CD4-positive, alpha-beta T cell treated with Interleukin-17A for 4 hours (primary cell): ENCODE results near the gene LRP1.

Source experiments
- DNase-seq: peaks from one replicate; pipeline ENCODE4 v3.0.0-alpha.2; 2020; ENCODE audit warnings: mixed read lengths

The LRP1 gene

DNA sequence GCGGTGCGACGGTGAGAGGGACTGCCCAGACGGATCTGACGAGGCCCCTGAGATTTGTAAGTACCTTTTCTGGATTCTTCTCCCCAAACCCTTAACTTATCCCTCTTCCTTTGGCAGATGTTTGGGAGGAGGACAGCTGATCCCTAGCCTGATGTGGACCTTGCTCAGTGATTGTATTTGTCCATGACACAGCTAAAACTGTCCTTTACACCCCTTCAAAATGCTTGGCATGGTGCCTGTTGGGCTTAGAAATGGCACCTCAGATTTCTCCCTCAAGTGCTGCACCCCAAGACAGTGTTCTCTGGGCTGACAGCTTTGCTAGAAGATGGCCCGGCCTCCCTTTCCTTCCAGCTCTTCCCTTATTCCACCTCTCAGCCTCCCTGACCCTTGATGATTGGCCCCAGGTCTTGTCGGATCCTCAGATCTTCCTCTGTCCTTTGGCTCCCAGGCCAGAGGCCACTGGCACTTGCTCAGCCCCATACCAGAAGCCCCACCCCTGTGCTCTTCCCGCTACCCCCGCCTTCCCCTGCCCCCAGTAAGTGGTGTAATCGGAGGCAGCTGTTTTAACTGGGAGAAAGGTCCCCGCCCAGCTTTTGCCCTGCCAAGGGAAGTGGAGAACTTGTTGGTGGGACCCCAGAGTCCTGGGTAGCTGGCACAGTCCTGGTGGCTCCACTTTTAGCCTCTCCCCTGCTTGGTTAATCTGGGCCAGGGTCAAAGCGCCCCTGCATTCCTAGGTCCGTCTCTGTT, 10.4 kb downstream of the LRP1 start:
- no peak for DNase-seq

DNA sequence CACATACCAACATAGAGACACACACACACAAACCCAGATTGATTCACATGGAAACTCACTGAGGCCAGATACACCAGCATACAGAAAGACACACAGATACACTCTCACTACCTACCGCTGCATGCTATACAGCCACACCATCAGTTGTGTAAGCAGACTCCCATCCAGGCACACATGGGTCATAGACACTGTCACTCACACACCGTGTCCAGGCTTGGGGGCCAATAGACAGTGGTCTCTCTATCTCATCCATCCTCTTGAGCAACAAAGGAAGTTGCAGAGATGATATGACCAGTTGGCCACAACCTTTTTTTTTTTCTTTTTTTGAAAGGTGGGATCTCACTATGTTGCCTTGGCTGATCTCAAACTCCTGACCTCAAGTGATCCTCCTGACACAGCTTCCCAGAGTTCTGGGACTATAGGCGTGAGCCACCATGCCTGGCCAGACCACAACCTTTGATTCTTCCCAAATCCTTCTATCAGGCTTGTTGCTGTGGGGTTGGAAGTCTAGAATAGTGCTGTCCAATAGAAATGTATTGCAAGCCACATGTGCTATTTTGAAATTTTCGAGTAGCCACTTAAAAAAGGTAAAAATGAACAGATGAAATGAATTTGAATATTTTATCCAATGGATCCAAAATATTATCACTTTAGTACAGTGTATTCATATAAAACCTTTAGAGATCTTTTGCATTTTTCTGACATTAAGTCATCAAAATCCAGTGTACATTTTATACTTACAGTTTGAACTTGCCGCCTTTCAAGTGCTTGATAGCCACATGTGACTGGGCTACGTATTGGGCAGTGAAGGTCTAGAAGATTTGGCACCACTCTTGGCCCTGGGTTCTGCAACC, 11.7 kb downstream of the LRP1 start:
- DNase-seq = no peak

DNA sequence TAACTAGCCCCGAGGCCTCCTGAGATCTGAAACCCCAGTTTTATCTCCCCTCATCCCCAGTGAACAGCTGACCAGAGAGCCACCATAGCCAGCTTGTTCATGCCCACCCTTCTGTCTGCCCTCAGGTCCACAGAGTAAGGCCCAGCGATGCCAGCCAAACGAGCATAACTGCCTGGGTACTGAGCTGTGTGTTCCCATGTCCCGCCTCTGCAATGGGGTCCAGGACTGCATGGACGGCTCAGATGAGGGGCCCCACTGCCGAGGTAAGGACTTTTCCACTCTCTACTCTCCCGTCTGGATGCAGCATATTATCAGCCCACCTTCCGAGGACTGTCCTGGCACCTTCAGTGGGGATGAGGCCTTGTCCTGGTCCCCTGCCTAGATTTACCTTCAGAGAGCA, 13.0 kb downstream of the LRP1 start:
- DNase-seq = no peak

DNA sequence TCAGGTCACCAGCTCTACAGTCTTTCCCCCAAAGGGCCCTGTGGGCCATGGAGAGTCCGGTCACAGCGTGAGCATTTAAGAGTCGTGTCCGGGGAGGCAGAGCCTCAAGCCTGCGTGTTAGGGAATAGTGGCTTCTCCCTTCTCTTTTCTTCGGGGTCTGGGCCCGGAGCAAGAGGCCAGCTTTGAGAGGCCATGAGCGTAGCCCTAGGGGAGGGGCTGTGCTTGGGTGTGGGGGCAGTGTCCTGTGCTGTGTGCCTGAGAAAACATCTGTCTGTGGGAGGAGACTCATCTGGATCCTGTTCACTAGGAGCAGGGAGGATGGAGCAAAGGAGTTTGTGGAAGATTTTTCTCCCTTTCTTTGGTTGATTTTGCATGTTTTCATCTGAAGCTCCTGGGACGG, 13.8 kb downstream of the LRP1 start:
- DNase-seq = no peak

DNA sequence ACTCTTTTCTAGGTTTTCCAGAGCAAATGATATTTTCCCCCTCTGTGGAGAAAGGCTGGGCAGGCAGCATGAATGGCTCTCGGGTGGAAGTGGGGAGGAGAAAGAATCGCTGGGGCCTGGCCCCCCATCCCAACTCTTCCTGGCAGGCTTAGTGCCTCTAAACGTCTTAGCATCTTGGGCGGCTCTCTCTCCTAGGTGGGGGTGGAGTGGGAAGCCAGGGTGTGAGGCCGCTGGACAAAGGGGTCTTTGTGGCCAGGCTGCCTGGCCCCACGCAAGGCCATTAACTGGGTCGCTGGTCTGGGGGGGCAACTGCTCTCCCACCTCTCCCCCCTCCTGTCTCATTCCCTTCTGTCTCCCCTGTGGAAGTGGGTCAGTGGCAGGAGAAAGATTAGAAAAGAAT, 14.4 kb downstream of the LRP1 start:
- DNase-seq = no peak

DNA sequence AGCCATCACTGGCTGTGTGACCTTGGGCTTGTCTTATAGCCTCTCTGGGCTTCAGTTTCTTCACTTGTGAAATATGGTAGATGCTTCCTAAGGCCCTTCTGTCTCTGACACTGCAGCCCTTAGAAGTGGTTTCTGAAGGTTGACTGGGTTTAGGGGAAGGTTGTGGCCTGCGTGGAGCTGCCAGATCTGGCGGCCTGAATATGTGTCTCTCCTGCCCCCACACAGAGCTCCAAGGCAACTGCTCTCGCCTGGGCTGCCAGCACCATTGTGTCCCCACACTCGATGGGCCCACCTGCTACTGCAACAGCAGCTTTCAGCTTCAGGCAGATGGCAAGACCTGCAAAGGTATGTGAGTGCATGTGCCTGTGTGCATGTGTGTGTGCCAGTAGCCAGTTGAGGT, 15.2 kb downstream of the LRP1 start:
- DNase-seq = no peak

DNA sequence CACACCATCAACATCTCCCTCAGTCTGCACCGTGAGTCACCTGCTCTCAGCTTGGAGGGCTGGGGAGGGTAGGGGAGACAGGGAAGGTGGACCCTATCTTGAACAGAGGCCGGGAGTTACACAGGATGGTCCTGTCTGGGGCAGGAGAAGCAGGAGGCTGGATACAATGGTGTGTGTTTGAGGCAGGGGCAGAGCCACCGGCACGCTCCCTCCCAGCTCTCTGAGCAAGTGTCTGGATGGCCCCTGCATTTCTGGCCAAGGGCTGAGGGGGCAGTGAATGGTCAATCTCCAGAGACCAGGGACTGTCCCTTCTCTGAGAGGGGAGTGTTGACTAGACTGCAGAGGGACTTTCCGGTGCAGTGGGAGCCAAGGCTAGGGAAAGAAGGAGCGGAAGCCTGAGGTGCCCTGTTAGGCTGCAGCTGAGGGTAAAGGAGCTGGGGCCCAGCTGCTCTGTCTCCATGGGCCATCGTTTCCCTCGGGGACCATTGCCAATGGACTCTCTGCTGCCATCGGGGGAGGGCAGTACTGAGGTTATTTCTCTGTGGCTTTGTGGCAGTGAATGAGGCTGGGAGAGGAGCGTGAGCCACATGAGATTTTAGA, 17.3 kb downstream of the LRP1 start:
- DNase-seq = no peak

DNA sequence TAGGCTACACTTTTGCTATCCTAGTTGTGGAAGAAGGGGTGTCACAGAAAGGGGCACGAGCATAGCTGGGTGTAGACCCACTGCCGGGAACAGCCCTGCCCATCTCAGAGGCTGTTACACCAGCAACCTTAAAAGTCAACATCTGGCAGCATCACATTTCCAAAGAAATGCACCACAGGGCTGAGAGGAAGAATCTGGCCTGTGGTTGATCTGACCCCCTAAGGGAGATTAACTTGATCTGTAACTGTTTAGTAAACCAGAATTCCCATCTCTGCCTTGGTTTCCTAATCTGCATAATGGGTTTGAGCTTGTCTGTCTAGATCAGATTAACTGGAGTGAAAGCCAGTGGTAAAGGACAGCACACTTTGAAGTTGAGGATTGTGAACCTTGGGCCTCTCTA, 17.8 kb downstream of the LRP1 start:
- DNase-seq = no peak

DNA sequence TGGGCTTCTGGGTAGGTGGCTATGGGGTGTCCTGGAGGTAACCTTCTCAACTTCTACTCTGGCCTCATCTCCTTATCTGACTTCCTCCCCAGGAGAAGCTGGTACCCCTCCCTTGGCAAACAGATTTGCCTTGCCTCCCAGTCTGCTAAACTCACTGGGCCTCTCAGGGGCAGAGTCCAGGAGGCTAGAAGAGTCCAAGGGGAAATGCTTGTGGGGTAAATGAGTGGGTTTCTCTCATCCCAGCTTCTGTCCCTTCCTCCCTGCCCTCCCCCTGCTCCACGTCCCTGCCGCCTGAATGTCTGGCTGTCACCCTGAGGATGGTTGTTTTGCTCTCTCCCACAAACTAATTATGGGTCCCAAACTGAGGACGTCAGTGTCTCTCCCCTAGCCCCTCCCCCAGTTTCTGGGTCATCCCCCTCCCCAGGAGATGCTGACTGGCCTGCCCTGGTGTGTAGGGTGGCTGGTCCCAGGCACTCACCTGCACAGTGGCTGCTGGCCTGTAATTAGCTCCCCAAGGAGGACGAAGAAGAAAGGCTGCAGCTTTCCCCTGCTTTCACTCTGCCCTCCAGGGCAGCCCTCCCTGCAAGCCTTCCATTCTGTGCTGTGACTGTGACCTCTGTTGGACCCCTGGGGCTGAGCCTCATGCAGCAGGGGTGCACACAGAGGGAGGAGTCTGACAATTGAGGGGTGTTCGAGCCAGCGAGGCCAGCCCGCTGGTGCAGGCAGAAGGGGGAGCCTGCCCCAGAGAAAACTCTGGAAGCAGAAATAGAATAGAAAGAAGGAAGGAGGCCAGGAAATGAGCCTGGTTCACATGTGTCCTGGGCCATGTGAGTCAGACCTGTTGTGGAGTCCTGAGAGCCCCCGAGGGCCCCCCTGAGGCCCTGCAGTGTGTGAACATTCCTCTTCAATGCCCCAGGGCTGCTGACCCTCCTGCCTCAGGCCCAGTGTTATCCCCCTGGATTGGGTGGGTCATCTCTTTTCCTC, 19.0 kb downstream of the LRP1 start, which contains the start of gene LRP1-AS:
LRP1-AS (minus strand) TSS at position 659 of the 984 bp plus-strand sequence.
- DNase-seq = no peak

DNA sequence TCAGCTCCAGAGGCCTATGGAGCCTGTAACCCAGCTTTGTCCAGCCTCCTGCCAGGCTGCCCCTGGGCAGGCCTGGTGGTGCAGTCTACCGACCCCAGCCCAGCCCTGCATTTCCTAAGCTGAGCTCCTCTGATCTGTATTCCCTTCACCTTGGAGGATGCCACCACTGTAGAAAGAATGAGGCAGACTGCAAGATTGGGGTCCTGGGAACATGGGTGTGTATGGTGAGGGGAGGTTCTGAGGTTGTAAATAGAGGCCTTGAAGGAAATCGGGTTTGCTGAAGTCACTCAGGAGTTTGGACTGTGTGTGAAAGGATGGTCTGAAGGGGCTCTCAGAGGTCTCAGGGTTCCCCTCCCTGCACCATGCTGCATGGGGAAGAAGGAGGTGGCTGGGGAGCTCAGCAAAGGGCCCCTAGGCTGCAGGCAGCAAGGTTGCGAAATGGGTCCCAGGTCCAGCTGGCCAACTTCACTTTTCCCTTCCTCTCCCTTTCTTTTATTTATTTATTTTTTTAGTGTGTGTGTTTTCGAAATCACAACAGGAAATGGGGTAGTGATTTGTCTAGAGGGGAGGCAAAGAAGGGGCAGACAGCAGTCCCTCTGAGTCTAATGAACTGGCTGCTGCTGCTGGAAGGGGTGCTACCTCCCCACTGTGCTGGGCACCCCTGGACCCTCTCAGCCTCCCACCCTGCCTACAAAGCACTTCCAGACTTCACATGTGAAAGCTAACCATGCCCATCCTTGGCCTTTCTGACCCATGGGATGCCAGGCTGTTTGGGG, 20.4 kb downstream of the LRP1 start:
- no peak for DNase-seq

DNA sequence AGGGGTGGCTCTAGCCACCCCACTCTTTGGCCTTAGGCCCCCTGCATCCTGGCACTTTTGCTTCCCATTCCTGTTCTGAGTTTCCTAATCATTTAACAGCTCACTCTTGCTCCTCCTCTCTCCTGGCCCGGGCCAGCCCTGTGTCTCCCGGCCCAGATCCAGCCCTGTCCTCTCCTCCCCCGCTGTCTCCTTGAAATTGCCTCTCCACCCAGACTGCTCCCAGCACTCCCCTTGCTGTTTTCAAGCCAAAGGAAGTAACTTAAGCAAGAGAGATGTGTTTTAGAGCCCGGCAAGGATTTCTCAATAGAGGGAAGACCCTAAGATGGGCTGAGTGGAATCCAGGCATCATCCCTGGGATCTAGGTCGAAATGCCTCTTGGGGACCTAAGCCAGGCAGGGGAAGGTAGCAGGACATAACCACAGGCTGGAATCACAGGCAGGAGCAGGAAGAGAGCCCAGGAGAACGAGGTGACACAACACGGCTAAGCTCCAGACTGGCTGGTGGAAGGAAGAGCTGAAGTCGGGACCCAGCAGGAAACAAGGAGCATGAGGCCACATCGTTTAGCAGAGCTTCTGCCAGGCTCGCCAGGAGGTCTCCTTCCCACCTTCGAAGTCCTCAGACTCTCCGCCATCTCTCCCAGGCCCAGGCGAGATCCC, 21.1 kb downstream of the LRP1 start:
- no peak for DNase-seq

DNA sequence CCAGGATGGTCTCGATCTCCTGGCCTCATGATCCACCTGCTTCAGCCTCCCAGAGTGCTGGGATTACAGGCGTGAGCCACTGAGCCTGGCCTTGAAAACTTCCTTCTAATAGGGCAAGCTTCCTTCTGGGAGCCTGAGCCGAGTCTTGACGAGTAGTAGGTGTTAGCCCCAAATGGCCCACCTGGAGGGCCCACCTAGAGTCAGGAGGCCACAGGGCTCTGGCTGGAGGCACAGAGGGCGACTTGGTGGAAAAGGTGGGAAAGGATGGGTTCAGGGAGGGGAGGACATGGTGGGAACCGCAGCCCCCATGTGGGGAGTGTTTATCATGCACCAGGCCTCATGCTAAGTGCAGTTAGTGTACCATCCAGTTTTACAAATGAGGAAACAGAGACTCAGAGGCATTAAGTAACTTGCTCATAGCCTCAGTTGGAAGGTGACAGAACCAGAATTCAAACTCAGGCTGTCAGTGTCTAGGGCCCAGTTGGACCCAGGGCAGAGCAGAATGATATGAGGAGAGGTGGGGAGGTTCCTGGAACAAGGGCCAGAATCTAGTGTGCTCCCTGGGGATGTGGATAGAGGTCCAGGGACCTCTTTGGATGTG, 22.2 kb downstream of the LRP1 start:
- DNase-seq = no peak

DNA sequence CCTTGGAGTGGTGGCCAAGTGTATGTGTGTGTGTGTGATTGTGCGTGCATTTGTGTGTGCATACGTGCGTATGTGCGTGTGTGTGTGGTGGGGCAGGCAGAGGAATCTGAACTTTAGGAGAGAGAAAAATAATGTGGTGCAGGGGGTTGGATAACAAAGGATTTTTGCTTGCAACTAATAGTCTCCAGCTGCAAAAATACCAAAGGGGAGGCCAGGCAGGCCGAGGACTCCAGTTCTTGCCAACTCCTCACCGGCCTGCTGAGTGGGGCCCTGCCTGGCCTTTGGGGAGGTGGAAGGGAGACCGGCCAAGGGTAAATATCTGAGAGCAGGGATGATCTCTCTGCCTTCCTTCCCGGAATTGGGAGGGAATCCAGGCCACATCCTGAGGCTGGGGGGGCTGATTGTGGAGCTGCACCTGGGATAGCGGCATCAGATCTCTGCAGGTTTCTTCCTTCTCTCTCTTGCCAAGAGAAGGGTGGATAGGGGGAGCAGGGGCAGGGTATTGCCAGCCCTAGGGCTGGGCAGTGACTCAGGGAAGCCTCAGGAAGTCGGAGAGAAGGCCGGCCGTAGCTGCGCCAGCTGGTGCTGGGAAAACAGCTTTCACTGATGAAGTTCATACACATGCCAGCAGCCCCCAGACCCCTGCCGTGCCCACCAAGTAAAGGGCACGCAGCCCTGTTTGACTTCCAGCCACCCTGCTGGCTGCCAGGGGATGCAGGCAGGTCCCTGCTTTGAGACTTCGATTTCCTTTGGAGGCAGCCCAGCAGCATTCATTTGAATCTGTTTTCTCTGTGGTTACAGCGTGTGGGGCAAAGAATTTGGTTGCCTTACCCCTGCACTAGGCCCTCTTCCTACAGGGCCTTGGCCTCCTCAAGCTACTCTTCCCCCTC, 23.7 kb downstream of the LRP1 start:
- no peak for DNase-seq

DNA sequence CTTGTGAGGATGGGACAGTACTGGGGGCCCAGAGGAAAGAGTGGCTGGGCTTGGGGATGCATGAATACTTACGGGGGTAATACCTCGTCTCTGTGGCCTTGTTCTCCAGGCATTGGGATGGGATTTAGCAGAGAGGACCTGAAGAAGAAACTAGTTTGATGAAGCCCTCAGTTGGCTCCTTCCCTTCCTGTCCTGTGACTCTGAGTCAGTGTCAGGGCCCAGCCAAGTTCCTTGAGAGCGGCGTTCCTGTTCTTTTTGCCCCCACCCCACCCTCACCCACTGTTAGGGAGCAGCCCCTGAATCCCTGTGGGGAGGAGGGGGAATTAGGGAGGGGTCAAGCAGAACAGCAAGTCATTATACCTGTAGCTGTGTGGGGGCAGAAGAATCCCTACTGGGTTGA, 24.4 kb downstream of the LRP1 start:
- DNase-seq = no peak

DNA sequence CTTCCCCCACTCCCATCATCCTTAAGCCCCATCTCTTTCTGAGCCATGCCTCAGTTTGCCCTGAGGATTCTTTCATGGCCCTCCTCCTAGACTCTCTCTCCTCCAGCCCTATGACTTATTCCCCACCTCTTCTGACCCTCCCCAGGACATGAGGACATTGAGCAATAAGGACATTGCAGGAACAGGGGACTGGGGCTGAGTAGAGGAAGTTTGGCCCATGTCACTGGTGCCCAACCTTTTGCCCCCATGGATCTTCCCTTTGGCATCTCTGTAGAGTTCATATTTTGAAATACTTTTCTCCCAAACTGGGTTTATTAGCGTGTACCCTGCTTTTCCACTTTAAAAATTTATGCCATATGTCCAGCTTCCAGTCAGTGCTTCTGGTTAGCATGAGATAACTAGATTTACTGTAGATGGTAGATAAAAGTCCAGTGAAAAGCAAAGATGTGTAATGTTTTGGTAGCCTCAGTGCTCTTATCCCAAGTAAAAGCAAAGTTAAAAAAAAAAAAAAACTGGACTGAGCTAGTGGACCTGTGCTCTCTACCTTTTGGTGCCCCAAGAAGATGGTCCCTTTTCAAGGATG, 25.2 kb downstream of the LRP1 start:
- no peak for DNase-seq

DNA sequence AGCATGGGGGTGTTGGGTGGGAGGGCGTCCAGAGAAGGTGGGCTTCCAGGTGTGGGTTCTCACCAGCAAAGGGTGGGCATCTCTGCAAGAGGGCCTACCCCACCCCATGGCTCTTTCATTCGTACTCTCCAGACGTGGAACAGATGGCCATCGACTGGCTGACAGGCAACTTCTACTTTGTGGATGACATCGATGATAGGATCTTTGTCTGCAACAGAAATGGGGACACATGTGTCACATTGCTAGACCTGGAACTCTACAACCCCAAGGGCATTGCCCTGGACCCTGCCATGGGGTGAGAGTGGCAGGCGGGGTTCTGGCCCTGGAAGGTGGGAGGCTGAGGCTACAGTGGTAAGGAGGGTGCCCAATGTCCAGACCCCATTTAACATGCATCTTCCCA, 25.8 kb downstream of the LRP1 start:
- no peak for DNase-seq

DNA sequence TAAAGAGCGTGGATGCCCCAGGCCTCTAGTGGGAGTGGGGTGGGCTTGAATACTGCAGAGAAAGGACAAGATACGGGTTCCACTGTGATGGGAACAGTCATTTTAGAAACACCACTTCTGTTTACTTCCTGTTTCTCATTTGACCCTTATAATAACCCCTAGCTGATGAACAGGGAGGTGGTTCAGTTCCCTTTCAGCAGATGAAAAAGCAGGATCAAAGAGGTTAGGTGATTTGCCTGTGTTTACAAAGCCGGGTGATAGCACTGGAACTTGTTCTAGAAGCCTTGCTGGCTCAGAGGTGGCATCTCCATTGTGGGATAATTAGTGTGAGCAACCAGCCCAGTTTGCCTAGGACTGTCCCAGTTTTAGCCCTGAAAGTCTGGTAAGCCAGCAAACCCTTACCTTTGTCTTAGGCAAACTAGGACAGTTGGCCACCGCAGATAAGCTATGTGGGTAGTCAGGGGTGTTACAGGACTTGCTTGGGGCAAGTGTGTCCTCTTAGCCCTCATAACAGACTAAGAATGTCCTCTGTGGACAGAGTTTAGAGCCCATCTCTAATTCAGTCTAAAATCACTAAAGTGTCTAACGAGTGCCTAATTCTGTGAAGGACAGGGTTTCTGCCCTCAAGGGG, 26.6 kb downstream of the LRP1 start:
- no peak for DNase-seq

DNA sequence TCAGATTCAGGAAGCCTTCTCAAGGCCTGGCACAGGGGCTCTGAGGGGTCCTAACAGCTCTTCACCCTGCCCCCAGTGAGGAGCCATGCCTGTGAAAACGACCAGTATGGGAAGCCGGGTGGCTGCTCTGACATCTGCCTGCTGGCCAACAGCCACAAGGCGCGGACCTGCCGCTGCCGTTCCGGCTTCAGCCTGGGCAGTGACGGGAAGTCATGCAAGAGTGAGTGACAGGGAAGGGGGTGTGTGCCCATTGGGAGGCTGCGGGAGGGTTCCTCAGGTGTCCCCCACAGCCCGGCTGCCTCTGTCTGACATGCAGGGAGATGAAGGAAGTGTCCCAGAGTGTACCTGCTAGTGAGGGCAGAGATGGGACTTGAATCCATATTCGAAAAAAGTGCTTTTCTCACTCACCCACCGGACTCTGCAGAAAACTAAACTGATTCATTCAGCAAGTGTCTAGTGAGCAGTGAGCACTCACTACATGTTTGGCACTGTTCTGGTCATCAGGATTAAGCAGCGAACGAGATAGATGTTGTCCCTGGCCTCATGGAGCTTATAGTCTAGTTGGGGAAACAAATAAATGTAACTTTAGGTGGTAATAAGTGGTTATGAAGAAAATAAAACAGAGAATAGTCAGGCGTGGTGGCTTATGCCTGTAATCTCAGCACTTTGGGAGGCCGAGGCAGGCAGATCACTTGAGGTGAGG, 28.6 kb downstream of the LRP1 start:
- no peak for DNase-seq
